Measurements from ENCODE around the gene COG7.

GRCh38 chr16:23480257-23480656 is 27.3 kb upstream of the COG7 start:
- TF ChIP-seq CTCF (IDR thresholded peaks at IDR 0.05) (no peak), EP300 (IDR thresholded peaks at IDR 0.05; ENCODE audit: low read depth) (no peak), POLR2A (IDR thresholded peaks at IDR 0.05) (no peak)

Measured in transverse colon (tissue), 3 donors.